22Rv1 (cell line): ENCODE results near the gene INSL3.

Source experiments
- H3K27ac ChIP-seq: fragments of 450-650 bp; 2 replicates; pipeline ENCODE4 v1.5.1; 2017
- ZFX ChIP-seq: fragments of 450-650 bp; IDR thresholded peaks from 2 replicates; pipeline ENCODE4 v1.6.1; 2017; ENCODE audit warnings: antibody characterized with exemption, borderline replicate concordance
- TF ChIP-seq, protein P1 (sequence below): fragments of 450-650 bp; IDR thresholded peaks from 2 replicates; pipeline ENCODE4 v1.5.1; 2017; ENCODE audit warnings: mild to moderate bottlenecking

INSL3 gene

DNA sequence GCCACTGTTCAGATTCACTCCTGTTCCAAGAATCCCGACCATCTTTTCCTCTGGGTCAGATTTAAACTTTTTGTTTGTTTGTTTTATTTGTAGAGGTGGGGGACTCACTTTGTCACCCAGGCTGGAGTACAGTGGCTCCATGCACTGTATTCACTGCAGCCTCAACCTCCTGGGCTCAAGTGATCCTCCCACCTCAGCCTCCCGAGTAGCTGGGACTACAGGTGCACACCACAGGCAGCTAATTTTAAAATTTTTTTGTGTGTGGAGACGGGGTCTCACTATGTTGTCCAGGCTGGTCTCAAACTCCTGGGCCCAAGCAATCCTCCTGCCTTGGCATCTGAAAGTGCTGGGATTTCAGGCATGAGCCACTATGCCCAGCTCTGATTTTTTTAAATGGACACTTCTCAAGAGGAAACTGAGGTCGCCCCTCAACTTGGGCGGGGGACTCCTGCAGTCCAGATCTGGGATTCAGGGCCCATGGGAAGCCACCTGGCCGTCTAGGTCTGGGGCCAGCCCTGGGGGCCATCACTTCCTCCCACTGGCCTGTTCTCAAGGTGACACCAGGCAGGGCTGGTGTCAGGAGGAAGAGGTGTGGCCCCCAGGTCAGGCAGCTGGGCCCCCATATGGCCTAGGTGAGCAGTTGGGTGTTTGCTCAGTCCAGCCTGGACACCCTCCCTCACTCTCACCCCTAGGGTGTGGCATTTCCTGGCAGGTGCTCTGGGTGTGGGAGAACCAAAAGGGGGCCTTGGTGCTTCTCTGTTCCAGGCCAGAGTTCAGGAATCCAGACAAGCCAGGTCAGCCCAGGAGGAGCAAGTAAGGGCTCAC, 25.1 kb downstream of the INSL3 start:
- TF ChIP-seq, protein P1, sequence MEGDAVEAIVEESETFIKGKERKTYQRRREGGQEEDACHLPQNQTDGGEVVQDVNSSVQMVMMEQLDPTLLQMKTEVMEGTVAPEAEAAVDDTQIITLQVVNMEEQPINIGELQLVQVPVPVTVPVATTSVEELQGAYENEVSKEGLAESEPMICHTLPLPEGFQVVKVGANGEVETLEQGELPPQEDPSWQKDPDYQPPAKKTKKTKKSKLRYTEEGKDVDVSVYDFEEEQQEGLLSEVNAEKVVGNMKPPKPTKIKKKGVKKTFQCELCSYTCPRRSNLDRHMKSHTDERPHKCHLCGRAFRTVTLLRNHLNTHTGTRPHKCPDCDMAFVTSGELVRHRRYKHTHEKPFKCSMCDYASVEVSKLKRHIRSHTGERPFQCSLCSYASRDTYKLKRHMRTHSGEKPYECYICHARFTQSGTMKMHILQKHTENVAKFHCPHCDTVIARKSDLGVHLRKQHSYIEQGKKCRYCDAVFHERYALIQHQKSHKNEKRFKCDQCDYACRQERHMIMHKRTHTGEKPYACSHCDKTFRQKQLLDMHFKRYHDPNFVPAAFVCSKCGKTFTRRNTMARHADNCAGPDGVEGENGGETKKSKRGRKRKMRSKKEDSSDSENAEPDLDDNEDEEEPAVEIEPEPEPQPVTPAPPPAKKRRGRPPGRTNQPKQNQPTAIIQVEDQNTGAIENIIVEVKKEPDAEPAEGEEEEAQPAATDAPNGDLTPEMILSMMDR, result no peak
- TF ChIP-seq ZFX, result no peak
- H3K27ac ChIP-seq, result peak overlapping the region; percentile 86

DNA sequence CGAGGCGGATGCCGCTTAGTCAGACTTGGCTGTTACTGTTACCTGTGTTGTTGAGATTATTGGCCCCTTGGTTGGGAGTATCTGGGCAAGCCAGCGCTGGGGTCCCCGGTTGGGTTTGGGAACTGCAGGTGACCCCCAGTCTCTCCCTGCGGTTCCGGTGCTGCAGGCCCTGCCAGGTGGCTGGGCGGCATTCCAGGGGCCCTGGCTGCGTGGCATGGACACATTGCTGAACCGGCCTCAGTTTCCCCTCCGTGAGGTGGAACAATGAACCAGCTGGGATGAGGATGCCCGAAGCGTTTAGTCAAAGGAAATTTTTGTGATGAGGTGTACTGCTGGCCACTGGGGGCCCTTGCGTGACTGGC, 25.8 kb downstream of the INSL3 start:
- peak overlapping the region; percentile 86 for H3K27ac ChIP-seq

DNA sequence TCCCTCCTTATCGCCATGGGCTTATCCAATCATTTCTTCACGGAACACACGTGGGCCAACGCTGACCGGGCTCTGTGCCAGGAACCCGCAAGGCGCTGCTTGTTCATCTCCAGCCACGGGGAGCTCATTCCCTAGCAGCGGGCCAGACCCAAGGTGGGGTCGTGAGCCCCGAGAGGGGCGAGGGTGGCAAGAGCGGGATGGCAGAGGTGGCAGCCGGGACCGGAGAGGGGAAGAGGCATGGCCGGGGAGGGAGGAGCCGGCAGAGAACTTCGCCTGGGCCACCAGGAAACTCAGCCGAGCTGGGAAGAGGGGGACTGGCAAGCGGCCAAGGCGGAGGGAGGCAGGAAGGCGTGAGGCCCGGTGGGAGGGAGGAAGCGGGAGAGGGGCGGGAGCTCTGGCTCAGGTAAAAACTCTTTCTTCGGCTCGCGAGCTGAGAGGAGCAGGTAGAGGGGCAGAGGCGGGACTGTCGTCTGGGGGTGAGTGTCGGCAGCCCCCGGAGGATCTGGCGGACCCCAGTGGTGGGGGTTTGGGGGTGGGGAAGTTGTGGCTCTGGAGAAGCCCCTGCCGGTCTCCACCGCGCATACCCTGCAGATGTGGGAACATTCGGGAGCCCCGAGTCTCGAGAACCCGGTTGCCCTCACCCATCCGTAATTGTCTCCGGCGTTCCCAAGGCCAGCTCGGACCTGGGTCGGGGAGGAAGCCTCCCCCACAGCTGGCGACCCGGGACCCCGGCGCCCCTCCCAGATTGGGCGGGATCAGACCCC, 26.4 kb downstream of the INSL3 start, which contains the start of gene B3GNT3:
Gene B3GNT3, plus strand, starts transcription at position 408 of the 764 bp plus-strand sequence. CDS start 12,670 bp downstream, outside the sequence.
- no peak for TF ChIP-seq ZFX
- TF ChIP-seq, protein P1, result no peak
- peak within 1 kb of the TSS; percentile 86 for H3K27ac ChIP-seq

More for the DNA sequence above, 25.8 kb downstream of the INSL3 start:
- TF ChIP-seq ZFX, result no peak
- TF ChIP-seq, protein P1, result no peak

DNA sequence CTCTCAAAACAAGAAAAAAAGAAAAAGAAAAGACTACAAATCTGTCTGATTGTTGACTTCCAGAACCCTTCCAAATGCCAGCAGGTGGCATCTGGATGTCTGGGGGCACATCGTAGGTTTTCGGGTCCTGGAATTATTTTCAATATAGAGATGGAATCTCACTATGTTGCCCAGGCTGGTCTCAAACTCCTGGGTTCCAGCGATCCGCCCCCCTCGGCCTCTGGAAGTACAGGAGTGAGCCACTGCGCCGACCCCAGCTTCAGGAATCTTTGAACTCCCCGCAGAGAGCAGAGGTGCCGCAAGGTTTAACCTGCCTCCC, 26.9 kb downstream of the INSL3 start:
- H3K27ac ChIP-seq, result peak overlapping the region; percentile 86
- TF ChIP-seq, protein P1, result no peak
- no peak for TF ChIP-seq ZFX

DNA sequence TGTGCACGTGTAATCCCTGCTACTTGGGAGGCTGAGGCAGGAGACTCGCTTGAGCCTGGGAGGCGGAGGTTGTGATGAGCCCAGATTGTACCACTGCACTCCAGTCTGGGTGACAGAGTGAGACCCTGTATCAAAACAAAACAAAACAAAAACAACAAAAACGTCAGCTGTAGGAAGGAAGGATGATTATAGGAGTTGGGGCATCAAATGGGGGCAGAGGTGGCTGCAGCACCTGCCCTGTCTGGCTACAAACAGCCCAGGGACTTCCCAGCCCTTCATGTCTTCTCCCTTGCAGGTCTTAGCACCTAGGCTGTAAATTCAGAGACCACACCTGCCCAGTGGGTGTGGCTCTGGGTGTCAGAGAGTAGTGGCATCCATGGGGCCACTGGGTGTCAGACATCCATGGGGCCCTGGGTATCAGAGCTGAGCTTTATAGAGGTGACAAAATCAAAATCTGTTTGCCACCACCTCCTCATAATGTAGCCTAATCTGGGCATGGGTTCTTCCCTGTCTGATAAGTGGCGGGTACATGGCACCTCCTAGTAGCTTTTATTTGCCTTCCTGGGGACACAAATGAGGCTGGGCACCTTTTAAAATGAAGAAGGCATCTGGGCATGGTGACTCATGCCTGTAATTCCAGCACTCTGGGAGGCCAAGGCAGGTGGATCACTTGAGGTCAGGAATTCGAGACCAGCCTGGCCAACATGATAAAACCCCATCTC, 31.1 kb downstream of the INSL3 start:
- TF ChIP-seq ZFX, result no peak
- TF ChIP-seq, protein P1, result no peak
- H3K27ac ChIP-seq, result peak overlapping the region; percentile 52

DNA sequence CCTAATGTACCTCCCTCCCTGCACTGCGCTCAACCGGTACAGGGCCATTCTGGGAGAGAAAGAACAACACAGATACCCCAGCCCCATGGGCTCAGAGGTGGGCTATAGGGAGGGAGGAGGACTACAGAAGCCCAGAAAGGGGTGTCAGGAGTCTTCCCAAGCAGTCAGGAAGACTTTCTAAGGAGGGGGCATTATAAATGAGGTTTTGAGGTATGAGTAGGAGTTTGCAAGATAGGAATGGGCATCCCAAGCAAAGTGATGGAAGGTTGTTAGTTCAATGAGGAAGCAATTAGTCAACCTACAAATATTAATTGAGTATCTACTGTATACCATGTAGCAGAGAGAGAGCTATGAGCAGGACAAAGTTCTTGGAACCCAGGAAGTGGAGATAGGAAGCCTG, 32.7 kb downstream of the INSL3 start:
- no peak overlapping the region for H3K27ac ChIP-seq
- no peak for TF ChIP-seq ZFX
- TF ChIP-seq, protein P1, result no peak
